Activated gamma-delta T cell treated with anti-CD3 and anti-CD28 coated beads, Interleukin-2, amount 50 U/mL, for 16 hours (primary cell): ENCODE measurements around the gene LRRC15.

Experiments
- DNase-seq: peaks from one replicate; pipeline ENCODE4 v3.0.0-alpha.2; 2020; ENCODE audit warnings: low read depth

LRRC15 gene

DNA sequence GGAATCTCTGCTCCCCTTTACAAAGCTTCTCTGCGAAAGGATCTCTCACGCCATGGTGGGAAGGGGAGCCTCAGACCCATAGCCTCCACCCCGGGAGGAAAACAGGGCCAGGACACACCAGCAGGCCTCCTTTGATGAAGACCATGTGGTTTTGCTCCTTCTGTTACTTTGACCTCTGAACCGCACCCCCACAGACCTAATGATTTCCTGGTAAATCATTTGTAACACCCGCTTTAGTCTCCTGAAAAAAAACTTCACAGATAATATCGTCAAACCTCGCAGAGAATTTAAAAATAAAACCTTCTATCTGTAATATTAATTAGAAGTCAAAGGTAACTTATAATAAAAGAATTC is 36.7 kb downstream of the LRRC15 start:
- no peak for DNase-seq

DNA sequence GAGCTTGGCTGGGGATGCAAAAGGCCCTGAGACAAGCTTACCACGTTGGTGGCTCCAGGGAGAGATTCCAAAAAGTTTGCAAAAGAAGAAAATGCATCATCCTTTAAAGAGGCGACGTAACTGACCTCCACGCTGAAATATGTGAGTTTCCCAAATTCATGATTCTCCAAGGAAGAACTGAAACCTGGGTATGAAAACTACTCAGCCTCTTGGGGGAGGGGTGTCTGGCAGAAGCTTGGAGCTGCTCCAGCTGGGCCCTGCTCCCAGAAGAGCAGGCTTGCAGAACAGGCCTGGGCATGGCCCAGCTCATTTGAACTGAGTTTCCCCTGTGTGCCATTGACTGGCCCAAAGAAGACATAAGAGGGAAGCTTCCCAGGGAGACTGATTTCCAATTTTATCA is 39.0 kb downstream of the LRRC15 start:
- no peak for DNase-seq

GRCh38 chr3:194330160-194330559 is 39.4 kb downstream of the LRRC15 start:
- DNase-seq = no peak

DNA sequence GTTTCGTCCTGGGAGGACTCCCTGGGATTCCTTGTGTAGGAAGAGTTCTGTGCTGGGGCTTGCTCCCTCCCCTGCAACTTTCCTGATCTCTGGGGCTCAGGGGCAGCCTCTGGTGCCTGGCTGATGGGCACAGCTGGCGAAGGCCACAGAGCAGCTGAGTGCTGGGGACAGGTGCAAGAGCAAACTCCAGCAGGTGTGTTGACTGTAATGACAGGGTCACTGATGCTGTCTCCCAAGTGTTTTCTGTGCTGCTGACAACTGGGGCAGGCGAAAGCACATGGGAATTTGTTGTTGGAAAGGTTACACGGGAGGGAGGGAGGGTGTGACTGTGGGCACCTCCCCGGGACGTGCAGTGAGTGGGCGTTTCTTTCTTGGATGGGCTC is 40.0 kb downstream of the LRRC15 start:
- no peak for DNase-seq

DNA sequence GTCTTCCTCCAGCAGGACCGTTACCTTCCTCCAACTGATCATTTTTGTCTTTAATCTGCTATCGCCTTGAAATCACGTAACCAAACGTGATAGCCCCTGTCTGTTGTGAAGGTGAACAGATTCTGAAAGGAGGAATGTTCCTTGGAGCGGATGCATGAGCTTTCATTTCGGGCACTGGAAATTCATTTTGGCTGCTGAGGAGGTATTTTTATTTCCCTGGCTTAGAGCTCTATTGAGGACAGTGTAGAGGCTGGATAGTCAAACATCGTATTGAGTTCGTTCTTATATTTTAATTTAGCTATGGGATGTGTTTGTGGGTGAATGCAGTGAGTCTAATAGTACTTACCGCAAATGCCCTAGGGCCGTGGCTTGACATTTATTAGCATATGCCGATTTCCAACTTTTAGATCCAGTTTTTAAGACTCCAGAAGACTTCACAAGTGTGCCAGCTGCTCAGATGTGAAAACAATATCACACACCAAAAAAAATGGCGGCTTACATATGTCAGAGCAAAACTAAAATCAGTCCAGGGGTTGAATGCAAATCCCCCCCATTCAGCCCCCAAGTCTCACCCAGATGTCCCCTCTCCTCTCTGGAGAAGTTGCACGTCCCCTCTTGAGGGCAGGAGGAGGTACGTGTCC is 40.5 kb downstream of the LRRC15 start:
- DNase-seq = no peak

DNA sequence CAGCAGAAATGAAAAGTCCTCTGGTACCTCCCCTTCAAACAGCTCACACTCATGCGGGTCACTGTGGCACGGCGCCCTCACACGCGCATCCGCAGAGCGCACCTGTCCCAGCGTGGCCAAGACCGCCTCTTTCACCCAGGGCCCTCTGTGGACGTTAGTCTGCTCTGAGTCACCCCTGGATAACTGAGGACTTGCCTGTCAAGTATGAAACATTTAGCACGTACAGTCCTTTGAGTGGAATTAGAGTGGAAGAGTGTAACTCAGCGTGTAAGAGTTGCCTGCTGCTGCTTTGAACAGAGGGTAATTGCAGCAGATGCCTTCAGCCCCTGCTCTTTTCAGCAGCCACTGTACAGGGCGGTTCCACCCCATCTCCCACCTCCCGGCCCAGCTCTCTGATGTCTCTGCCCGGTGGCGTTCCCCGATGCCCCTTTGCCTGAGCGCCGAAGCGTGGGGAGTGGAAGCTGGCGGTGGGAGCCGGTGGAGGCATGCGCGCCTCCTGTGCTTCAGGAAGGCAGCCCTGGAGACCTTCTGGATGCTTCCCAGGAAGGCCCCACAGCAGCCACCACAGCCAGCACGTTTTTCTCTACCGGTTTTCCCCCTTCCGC is 41.4 kb downstream of the LRRC15 start:
- DNase-seq = no peak

- DNase-seq = no peak
Measured at GRCh38 chr3:194327218-194328052, 42.1 kb downstream of the LRRC15 start.

GRCh38 chr3:194326968-194327217 is 42.6 kb downstream of the LRRC15 start:
- DNase-seq = no peak

DNA sequence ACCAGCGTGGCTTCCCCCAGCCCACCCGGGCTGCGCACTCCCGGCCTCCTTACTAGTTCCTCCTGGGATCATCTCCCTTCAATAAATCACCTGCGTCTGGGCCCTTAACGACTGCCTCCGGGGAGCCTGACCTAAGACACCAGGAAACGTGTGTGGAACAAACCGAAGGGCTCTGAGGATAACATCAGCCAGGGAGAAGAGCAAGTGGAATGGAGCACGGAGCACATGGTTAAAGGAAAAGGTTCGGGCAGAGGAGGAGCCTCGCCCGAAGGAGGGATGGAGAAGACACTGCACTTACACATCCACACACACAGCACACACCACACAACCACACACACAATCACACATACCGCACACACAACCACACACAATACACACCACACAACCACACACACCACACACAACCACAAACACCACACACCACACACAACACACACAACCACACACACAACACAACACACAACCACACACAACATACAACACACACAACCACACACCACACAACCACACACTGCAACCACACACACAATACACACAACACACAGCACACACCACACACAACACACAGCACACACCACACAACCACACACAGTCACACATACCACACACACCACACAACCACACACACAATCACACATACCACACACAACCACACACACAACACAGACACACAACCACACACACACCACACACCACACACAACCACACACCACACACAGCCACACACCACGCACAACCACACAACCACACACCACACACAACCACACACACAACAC is 43.2 kb downstream of the LRRC15 start:
- DNase-seq = no peak

DNA sequence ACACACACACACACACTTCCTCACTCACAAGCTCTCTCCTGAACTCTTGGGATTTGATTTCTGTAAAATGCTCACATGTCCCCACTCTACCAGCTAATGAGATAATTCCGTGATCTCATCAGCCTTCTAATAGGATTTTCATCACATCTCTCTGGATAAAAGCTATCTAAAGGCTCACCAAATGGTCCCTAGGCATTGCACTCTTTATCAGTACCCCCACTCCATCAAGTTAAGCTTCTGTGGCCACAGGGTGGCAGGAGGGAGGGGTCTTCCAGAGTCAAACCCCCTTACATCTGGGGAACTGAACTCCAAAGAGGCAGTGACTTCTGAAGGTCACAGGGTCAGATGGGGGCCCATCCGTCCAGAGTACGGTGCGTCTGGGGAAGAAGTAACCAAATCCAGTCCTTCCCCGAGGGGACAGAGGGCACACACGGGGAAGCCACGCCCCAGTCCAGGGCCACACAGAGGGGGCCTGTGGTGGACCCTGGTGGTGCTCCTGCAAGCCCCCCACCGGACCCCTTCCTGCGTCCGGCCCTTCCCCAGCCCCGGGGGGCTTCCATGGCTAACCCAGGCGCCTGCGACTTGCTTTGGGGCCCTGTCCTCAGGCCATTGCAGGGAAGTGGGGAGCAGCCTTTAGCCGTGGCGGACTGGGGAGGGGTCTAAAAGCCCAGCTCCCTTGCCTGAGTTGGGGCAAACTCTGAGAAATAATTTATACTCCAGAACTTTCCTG is 44.0 kb downstream of the LRRC15 start:
- no peak for DNase-seq

DNA sequence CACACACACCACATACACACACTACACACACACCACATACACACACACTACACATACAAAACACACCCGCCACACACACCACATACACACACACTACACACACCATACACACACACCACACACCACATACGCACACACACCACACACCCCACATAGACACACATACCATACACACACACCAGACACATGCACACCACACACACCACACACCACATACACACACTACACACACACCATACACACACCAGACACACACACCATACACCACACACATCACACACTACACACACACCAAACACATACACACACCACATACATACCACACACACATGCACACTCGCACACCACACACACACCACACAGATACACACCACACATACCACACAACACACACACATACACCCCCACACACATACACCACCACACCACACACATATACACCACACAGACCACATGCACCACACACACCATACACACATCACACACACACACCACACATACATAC is 44.7 kb downstream of the LRRC15 start:
- no peak for DNase-seq

DNA sequence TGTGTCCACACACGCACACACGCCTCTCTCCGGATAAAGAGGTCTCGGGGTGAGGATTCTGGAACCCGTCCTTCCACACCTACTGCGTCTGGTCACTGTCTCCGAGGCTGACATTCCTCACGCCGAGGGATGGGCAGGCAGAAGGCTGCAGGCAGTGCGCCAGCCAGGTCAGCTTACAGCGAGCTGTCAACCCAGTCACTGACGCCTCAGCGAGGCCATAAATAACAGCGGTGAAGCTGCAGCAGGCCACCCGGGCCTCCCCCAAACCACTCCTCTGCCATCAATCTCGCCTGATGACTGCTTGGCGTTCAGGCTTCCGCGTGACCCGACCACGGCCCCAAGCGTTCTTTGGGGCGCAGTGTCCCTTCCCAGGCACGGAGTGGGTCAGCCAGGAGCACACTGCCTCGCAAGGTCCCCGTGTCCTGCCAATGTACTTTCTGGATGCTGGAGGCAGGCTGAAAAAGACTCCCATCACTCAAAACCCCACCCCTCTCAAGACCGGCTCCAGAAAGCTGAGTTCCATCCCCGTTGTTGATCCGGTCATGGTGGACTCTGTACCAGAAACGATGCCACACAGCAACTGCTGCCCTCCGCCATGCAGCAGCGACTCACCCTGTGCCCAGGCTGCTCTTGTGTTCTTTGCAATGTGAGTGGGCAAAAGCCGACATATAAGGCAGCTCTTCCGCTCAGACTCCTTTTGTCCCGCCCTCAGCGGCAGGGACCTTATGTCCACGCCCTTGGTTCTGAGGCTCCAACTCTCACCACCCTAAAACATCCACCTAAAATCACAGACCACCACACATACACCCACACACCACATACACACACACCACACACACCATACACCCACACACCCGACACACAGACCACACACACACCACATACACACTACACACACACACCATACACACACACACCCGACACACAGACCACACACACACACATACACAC is 45.5 kb downstream of the LRRC15 start:
- no peak for DNase-seq

- no peak for DNase-seq
Measured at GRCh38 chr3:194322678-194323211, 46.8 kb downstream of the LRRC15 start.

GRCh38 chr3:194321693-194322640 is 47.6 kb downstream of the LRRC15 start:
- no peak for DNase-seq

DNA sequence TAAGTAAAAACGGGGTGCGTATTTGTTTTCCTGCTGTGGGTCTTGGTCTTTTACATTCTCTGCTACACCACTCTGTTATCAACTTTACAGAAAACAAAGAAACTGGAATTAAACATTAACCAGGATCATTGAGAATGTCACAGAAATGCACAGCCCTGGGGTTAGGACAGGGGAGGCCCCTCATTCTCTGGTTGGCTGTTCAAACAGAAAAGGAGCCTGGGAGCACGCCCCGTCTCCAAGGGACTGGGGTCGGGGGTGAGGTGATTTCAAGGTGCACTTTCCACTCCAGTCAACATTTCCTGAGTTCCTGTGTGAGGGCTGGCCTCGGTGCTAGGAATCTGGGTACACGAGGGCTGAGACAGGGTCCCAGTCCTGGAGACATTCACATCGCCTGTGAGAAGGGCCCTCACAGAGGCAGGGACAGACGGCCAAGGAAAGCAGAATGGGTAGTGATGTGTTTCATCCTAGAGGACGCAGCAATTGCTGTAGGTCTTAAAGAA is 48.7 kb downstream of the LRRC15 start:
- DNase-seq = no peak

DNA sequence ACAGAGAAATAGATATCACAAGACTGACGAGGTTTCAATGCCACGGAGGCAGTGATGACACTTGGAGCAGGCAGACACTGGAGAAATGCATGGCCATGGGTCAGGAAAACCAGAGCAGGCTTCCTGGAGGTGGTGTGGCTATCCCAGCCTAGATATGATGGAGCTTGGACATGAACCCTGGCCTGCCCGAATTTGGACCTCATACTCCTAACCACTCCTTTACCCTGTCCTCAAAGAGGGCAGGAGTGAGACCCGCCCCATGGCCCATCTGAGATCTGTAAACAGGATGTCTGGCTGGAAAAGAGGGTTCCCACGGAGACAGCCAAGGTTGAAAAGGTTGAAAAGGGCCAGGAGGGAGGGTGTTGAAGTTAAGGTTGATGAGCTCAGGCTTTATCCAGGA is 49.4 kb downstream of the LRRC15 start:
- DNase-seq = no peak

DNA sequence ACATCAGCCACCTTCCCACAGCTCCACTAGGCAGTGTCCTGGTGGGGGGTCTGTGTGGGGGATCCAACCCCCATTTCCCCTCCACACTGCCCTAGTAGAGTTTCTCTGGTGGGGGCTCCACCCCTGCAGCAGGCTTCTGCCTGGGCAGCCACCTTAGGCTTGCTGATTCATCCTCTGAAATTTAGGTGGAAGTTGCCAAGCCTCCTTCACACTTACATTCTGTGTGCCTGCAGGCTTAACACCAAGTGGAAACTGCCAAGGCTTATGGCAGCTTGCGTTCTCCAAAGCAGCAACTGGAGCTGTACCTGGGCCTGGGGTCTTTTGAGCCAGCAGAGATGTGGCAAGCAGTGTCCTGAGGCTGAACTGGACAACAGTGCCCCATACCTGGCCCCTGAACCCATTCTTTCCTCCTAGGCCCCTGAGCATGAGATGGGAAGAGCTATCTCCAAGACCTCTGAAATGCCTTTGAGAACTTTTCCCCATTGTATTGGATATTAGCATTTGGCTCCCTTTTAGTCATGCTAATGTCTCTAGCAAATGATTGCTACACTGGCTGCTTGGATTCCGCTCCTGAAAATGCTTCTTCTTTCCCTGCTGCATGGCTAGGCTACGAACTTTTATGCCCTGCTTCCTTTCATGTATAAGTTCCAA is 50.9 kb downstream of the LRRC15 start:
- no peak for DNase-seq

DNA sequence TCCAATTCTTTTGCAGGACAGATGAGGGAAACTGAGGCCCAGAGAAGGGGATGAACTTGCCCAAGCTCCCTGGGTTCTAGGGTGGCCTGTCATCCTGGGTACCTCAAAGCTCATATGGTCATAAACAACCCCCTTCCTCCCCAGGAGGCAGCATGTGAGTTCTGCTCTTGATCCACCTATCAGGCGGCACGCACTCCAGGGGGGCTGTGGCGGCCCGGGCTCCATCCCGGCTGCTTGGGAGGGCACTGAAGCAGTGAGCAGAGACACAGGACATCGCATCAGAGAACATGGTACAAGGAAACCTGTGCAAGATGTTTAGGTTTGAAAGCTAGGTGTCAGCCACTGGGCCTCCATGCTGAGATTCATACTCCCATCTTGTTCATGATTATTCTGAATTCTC is 52.6 kb downstream of the LRRC15 start:
- no peak for DNase-seq

- DNase-seq = no peak
Measured at GRCh38 chr3:194315965-194316361, 53.6 kb downstream of the LRRC15 start.
